SK-N-SH treated with all-trans-retinoic acid at 6 μM for 48 hours (cell line): ENCODE measurements around the gene BPGM.

Source experiments
- ATAC-seq: fragments of 200-7000 bp; cut with Tn5 transposase; 3 replicates; pipeline ENCODE4 v1.9.1; 2020; ENCODE audit warnings: mild to moderate bottlenecking, moderate library complexity
- ARNTL ChIP-seq: fragments of 450-650 bp; formaldehyde crosslinking; IDR thresholded peaks from 2 replicates; pipeline ENCODE4 v1.5.0; 2020; ENCODE audit warnings: low read depth, mild to moderate bottlenecking, moderate library complexity, borderline replicate concordance
- BACH2 ChIP-seq: fragments of 250-450 bp; sonication (Bioruptor Pico); IDR thresholded peaks from 2 replicates; pipeline ENCODE4 v1.9.0; 2021; ENCODE audit warnings: mild to moderate bottlenecking, borderline replicate concordance
- CSDC2 ChIP-seq: fragments of 250-450 bp; sonication (Bioruptor Pico); IDR thresholded peaks from 2 replicates; pipeline ENCODE4 v1.5.0; 2020; ENCODE audit warnings: mild to moderate bottlenecking, moderate library complexity
- ESRRG ChIP-seq: fragments of 250-450 bp; sonication (Bioruptor Pico); IDR thresholded peaks from 2 replicates; pipeline ENCODE4 v1.6.1; 2021; ENCODE audit warnings: mild to moderate bottlenecking
- GLIS3 ChIP-seq: fragments of 250-450 bp; sonication (Bioruptor Pico); IDR thresholded peaks from 2 replicates; pipeline ENCODE4 v1.5.0; 2020; ENCODE audit warnings: mild to moderate bottlenecking, moderate library complexity
- ISL1 ChIP-seq: fragments of 250-450 bp; sonication (Bioruptor Pico); IDR thresholded peaks from 2 replicates; pipeline ENCODE4 v2.1.2; 2022; ENCODE audit warnings: mild to moderate bottlenecking, moderate library complexity
- OSR1 ChIP-seq: fragments of 250-450 bp; sonication (Bioruptor Pico); IDR thresholded peaks from 2 replicates; pipeline ENCODE4 v1.8.0; 2022; ENCODE audit warnings: moderate library complexity, mild to moderate bottlenecking, inconsistent platforms
- RARB ChIP-seq: fragments of 250-450 bp; sonication (Bioruptor Pico); IDR thresholded peaks from 2 replicates; pipeline ENCODE4 v1.8.0; 2021; ENCODE audit warnings: mild to moderate bottlenecking, moderate library complexity
- SNAI2 ChIP-seq: fragments of 250-450 bp; sonication (Bioruptor Pico); IDR thresholded peaks from 2 replicates; pipeline ENCODE4 v1.5.0; 2020; ENCODE audit warnings: mild to moderate bottlenecking, moderate library complexity
- TCF4 ChIP-seq: fragments of 250-450 bp; sonication (Bioruptor Pico); IDR thresholded peaks from 2 replicates; pipeline ENCODE4 v1.8.0; 2021; ENCODE audit warnings: mild to moderate bottlenecking, moderate library complexity, borderline replicate concordance
- TOX ChIP-seq: fragments of 250-450 bp; sonication (Bioruptor Pico); IDR thresholded peaks from 2 replicates; pipeline ENCODE4 v1.8.0; 2021; ENCODE audit warnings: mild to moderate bottlenecking, moderate library complexity, borderline replicate concordance
- ZC3H10 ChIP-seq: fragments of 250-450 bp; sonication (Bioruptor Pico); IDR thresholded peaks from 2 replicates; pipeline ENCODE4 v1.5.1; 2021; ENCODE audit warnings: mild to moderate bottlenecking, moderate library complexity
- ZFP3 ChIP-seq: fragments of 250-450 bp; sonication (Bioruptor Pico); IDR thresholded peaks from 2 replicates; pipeline ENCODE4 v1.5.0; 2020; ENCODE audit warnings: mild to moderate bottlenecking, moderate library complexity
- ZNF565 ChIP-seq: fragments of 450-650 bp; formaldehyde crosslinking; conservative IDR thresholded peaks from 2 replicates; pipeline ENCODE4 v1.5.0; 2020; ENCODE audit warnings: low read depth, mild to moderate bottlenecking, moderate library complexity
- ZNF70 ChIP-seq: fragments of 450-650 bp; formaldehyde crosslinking; IDR thresholded peaks from 2 replicates; pipeline ENCODE4 v1.5.0; 2020; ENCODE audit warnings: mild to moderate bottlenecking, moderate library complexity
- ZNF8 ChIP-seq: fragments of 450-650 bp; formaldehyde crosslinking; IDR thresholded peaks from 2 replicates; pipeline ENCODE4 v1.5.0; 2020; ENCODE audit warnings: mild to moderate bottlenecking, moderate library complexity
- TF ChIP-seq, protein P1 (sequence below): fragments of 250-450 bp; sonication (Bioruptor Pico); IDR thresholded peaks from 2 replicates; pipeline ENCODE4 v1.5.1; 2021; ENCODE audit warnings: mild to moderate bottlenecking, moderate library complexity
- TF ChIP-seq, protein P2 (sequence below): fragments of 250-450 bp; sonication (Bioruptor Pico); IDR thresholded peaks from 2 replicates; pipeline ENCODE4 v1.8.0; 2020; ENCODE audit warnings: mild to moderate bottlenecking, moderate library complexity, borderline replicate concordance
- TF ChIP-seq, protein P3 (sequence below): fragments of 250-450 bp; sonication (Bioruptor Pico); IDR thresholded peaks from 2 replicates; pipeline ENCODE4 v1.5.1; 2020; ENCODE audit warnings: low read depth, mild to moderate bottlenecking, moderate library complexity
- TF ChIP-seq, protein P4 (sequence below): fragments of 250-450 bp; sonication (Bioruptor Pico); IDR thresholded peaks from 2 replicates; pipeline ENCODE4 v1.5.0; 2020; ENCODE audit warnings: mild to moderate bottlenecking, moderate library complexity

The BPGM gene

DNA sequence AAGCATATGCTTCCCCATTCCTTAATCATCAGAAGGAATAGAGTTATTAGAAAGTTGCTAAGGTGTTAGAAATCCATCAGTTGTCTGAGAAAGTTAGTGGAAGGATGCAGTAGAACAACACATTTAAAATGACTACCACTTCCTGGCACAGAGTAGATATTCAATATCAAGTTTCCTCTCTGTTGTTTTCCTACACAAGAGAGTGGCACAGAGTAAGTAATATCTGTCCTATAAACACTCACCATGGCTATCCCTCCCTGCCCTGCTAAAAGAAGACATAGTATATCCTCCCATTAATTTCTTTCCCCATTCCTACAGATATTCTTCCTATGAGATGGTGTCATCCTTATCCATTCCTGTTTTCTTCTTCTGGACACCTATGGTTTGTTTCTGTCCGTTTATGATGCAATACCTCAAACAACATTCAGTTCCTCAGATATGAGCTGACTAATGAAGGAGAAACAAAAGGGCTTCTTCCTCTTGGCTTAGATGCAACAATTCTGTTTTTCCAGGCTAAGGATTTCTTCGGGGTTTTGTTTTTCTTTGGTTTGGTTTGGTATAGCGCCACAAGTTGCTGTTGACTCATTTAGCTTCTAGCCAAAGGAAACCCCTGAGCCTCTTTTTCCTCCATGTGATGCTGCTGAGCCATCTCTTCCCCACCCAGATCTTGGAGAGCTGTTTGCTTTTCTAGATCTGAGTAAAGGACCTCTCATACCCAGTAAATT lies 32.9 kb upstream of the BPGM start:
- TF ChIP-seq, protein P1, sequence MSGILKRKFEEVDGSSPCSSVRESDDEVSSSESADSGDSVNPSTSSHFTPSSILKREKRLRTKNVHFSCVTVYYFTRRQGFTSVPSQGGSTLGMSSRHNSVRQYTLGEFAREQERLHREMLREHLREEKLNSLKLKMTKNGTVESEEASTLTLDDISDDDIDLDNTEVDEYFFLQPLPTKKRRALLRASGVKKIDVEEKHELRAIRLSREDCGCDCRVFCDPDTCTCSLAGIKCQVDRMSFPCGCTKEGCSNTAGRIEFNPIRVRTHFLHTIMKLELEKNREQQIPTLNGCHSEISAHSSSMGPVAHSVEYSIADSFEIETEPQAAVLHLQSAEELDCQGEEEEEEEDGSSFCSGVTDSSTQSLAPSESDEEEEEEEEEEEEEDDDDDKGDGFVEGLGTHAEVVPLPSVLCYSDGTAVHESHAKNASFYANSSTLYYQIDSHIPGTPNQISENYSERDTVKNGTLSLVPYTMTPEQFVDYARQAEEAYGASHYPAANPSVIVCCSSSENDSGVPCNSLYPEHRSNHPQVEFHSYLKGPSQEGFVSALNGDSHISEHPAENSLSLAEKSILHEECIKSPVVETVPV (CRISPR knock-in tag), result no peak
- TF ChIP-seq GLIS3 (CRISPR knock-in tag) (no peak), TOX (CRISPR knock-in tag) (no peak), ZC3H10 (no peak), ZNF565 (CRISPR knock-in tag) (no peak), ESRRG (CRISPR knock-in tag) (no peak), ZNF70 (CRISPR knock-in tag) (no peak), SNAI2 (CRISPR knock-in tag) (no peak), RARB (CRISPR knock-in tag) (no peak)
- ATAC-seq, result peak; percentile 59

DNA sequence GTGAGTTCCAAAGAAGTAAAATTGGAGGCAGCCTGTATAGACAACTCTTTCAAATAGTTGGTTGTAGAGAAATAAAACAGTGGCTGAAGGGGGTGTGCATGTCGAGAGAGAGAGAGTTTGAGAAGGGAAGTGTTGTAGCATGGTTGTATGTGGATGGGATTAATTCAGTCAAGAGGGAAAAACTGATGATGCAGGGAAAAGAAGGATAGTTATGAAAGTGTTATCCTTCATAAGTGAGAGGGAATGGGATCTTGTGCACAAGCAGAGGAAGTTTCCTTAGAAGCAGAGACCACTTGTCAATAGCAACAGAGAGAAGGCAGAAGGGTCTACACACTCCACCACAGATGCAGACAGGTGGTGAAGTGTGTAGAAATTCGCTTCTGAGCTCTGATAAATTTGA lies 30.0 kb upstream of the BPGM start:
- ATAC-seq, result no peak
- TF ChIP-seq, protein P2, sequence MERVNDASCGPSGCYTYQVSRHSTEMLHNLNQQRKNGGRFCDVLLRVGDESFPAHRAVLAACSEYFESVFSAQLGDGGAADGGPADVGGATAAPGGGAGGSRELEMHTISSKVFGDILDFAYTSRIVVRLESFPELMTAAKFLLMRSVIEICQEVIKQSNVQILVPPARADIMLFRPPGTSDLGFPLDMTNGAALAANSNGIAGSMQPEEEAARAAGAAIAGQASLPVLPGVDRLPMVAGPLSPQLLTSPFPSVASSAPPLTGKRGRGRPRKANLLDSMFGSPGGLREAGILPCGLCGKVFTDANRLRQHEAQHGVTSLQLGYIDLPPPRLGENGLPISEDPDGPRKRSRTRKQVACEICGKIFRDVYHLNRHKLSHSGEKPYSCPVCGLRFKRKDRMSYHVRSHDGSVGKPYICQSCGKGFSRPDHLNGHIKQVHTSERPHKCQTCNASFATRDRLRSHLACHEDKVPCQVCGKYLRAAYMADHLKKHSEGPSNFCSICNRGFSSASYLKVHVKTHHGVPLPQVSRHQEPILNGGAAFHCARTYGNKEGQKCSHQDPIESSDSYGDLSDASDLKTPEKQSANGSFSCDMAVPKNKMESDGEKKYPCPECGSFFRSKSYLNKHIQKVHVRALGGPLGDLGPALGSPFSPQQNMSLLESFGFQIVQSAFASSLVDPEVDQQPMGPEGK (CRISPR knock-in tag), result no peak
- TF ChIP-seq BACH2 (CRISPR knock-in tag) (no peak), CSDC2 (no peak), ISL1 (no peak), ZNF8 (no peak), ZNF565 (CRISPR knock-in tag) (no peak)
- TF ChIP-seq, protein P3, sequence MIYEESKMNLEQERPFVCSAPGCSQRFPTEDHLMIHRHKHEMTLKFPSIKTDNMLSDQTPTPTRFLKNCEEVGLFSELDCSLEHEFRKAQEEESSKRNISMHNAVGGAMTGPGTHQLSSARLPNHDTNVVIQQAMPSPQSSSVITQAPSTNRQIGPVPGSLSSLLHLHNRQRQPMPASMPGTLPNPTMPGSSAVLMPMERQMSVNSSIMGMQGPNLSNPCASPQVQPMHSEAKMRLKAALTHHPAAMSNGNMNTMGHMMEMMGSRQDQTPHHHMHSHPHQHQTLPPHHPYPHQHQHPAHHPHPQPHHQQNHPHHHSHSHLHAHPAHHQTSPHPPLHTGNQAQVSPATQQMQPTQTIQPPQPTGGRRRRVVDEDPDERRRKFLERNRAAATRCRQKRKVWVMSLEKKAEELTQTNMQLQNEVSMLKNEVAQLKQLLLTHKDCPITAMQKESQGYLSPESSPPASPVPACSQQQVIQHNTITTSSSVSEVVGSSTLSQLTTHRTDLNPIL, result no peak

DNA sequence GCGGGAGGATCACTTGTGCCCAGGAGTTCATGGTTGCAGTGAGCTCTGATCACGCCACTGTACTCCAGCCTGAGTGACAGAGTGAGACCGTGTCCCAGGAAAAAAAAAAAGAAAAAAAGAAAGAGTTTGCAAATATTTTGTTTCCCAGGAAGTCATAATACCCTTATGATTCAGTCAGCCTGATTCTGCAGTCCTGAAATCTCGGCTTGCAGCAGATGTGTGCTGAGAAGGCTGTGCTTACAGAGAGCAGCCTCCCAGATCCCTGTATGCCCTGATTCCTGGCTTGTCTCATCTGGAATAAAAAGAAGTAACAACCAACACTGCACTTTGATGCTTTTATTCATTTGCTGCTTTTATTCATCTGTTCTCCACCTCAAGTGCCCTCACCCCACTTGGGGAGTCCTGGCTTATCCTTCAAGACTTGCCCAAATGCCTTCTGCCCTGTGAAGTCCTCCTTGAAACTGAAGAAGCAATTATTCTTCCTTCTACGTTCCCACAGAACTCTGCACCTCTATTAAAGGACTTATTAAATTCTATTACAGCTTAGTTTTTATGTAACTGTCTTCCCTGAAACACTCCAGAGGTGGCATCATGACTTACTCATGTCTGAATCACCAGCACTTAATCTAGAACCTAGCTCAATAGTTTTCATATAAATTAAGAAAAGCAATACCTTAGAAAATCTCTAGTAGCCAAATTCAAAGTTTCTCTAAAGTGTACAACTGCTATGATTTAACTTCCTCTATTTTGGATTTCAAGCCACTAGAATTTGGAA lies 27.7 kb upstream of the BPGM start:
- TF ChIP-seq ISL1, result 0 out of 2 replicates have a peak, but pooled peaks have one; percentile 21
- no peak for TF ChIP-seq BACH2 (CRISPR knock-in tag)
- ATAC-seq, result peak; percentile 69

DNA sequence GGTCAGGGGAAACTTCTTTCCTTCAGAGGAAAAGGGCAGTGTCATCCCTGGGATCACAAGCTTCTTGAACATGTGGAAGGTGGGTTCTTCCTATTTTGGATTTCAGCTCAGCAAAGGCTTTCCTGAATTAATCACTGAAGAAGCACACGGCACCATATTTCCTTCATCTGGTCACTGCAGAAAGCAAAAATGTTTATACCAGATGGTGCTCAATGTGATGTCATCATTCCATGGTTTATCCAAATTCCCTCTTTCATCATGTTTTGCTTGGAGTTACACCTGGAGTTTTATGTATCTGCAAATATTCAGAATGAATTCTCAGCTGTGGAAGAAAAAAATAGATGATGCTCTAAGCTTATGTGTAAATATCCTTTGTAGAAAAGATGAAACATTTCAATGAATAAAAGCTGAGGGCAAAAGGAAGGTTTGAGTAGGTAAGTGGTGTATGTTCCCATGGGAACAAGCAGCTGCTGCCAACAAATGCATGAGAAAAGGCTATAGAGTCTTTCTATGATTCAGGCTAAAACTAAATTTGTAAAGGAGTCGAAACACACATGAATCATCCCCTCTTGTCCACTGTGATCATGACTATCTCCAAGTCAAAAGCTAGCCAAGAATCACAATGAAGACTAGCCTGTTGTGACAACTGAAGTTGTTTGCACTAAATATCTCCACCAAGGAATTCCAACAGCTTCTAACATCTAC lies 26.9 kb upstream of the BPGM start:
- peak; percentile 73 for ATAC-seq
- TF ChIP-seq TCF4 (no peak), SNAI2 (CRISPR knock-in tag) (no peak), OSR1 (CRISPR knock-in tag) (no peak), ESRRG (CRISPR knock-in tag) (no peak), ZNF8 (no peak), ZFP3 (no peak), ARNTL (CRISPR knock-in tag) (no peak), GLIS3 (CRISPR knock-in tag) (no peak), TOX (CRISPR knock-in tag) (no peak), CSDC2 (no peak), RARB (CRISPR knock-in tag) (no peak), ZC3H10 (no peak), ZNF70 (CRISPR knock-in tag) (no peak)
- TF ChIP-seq, protein P3, result no peak
- TF ChIP-seq, protein P2 (CRISPR knock-in tag), result no peak
- TF ChIP-seq, protein P4, sequence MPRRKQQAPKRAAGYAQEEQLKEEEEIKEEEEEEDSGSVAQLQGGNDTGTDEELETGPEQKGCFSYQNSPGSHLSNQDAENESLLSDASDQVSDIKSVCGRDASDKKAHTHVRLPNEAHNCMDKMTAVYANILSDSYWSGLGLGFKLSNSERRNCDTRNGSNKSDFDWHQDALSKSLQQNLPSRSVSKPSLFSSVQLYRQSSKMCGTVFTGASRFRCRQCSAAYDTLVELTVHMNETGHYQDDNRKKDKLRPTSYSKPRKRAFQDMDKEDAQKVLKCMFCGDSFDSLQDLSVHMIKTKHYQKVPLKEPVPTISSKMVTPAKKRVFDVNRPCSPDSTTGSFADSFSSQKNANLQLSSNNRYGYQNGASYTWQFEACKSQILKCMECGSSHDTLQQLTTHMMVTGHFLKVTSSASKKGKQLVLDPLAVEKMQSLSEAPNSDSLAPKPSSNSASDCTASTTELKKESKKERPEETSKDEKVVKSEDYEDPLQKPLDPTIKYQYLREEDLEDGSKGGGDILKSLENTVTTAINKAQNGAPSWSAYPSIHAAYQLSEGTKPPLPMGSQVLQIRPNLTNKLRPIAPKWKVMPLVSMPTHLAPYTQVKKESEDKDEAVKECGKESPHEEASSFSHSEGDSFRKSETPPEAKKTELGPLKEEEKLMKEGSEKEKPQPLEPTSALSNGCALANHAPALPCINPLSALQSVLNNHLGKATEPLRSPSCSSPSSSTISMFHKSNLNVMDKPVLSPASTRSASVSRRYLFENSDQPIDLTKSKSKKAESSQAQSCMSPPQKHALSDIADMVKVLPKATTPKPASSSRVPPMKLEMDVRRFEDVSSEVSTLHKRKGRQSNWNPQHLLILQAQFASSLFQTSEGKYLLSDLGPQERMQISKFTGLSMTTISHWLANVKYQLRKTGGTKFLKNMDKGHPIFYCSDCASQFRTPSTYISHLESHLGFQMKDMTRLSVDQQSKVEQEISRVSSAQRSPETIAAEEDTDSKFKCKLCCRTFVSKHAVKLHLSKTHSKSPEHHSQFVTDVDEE (CRISPR knock-in tag), result no peak
- TF ChIP-seq, protein P1 (CRISPR knock-in tag), result no peak
